Sigmoid colon (tissue), 7 donors: ENCODE results near the gene MET. TPM values are rescaled to one million over a fixed set of nuclear protein-coding genes. Genes with fewer than 3 reads are reported as not detected.

ENCODE experiments used
- DNase-seq: peaks from one replicate; pipeline ENCODE4 v3.0.0-alpha.2; 2019
- H3K27ac ChIP-seq, 4 donors: fragments of 200-600 bp; sonication (generic); one replicate each; pipeline ENCODE4 v1.5.1; 2016 to 2019; ENCODE audit warnings: mild to moderate bottlenecking in 1 of 4
- H3K27me3 ChIP-seq, 3 donors: fragments of 200-600 bp; sonication (generic); one replicate each; pipeline ENCODE4 v1.5.1; 2019; ENCODE audit warnings: mild to moderate bottlenecking in 1 of 3
- H3K36me3 ChIP-seq, 4 donors: fragments of 200-600 bp; sonication (generic); one replicate each; pipeline ENCODE4 v1.5.1; 2016 to 2019
- H3K4me1 ChIP-seq, 4 donors: fragments of 200-600 bp; sonication (generic); one replicate each; pipeline ENCODE4 v1.5.1; 2017 to 2019
- H3K4me3 ChIP-seq, 4 donors: fragments of 200-600 bp; sonication (generic); one replicate each; pipeline ENCODE4 v1.5.1; 2017 to 2019; ENCODE audit warnings: mild to moderate bottlenecking in 2 of 4, moderate library complexity in 1 of 4
- H3K9me3 ChIP-seq, 4 donors: fragments of 200-600 bp in 3 of 4; sonication (generic) in 3 of 4; one replicate each; pipeline versions ENCODE4 v1.5.1 to v1.6.1; 2013 to 2019
- EP300 ChIP-seq, 4 donors: sonication (generic); formaldehyde crosslinking; IDR thresholded peaks; one replicate each; pipeline ENCODE4 v1.6.1; 2017; ENCODE audit warnings: antibody characterized with exemption in 4 of 4
- POLR2A ChIP-seq, 2 donors: fragments of 450-650 bp; IDR thresholded peaks; one replicate each; pipeline ENCODE4 v1.6.1; 2016; ENCODE audit warnings: antibody characterized with exemption in 2 of 2, mild to moderate bottlenecking in 2 of 2, moderate library complexity in 2 of 2
- POLR2AphosphoS5 ChIP-seq, 4 donors: sonication (generic); formaldehyde crosslinking; IDR thresholded peaks; one replicate each; pipeline ENCODE4 v1.6.1; 2017; ENCODE audit warnings: antibody characterized with exemption in 4 of 4
- WGBS, 2 donors: extraction: QIAGEN DNeasy Blood & Tissue Kit; methylation state at CpG; one replicate each; pipeline ENCODE4 v1.1.7; 2013; 5-methylcytosine and 5-hydroxymethylcytosine counted together
- intact Hi-C: fragments of 100-400 bp; cut with DNase I; formaldehyde crosslinking; loops from one replicate; pipeline ENCODE4 v1.15.1; 2023
- polyA plus RNA-seq, 3 donors: library from polyadenylated mRNA; stranded (reverse); fragments of 200-250 nt; gene quantifications; one replicate each; pipeline ENCODE4 v1.2.3, GENCODE V29; 2013
- total RNA-seq, 4 donors: library from RNA; depleted of rRNA; stranded (reverse); fragments of >200 nt; gene quantifications; one replicate each; pipeline ENCODE4 v1.1.0, GENCODE V29; 2016
- TF ChIP-seq, protein P1 (sequence below), 4 experiments: fragments of 450-650 bp in 3 of 4; fragments of 200-600 bp in 1 of 4; IDR thresholded peaks; one replicate each; pipeline ENCODE4 v1.5.1; 2016 to 2019; ENCODE audit warnings: antibody characterized with exemption in 4 of 4, mild to moderate bottlenecking in 3 of 4, moderate library complexity in 2 of 4
- donor health status: healthy with polysubstance abuse.
- donor health status: Bipolar disorder and iron deficiency.
- donor health status: healthy.

Gene MET
- total and polyA plus RNA-seq, 7 donors, result 1.2 to 21.6 (median 15.9) TPM

DNA sequence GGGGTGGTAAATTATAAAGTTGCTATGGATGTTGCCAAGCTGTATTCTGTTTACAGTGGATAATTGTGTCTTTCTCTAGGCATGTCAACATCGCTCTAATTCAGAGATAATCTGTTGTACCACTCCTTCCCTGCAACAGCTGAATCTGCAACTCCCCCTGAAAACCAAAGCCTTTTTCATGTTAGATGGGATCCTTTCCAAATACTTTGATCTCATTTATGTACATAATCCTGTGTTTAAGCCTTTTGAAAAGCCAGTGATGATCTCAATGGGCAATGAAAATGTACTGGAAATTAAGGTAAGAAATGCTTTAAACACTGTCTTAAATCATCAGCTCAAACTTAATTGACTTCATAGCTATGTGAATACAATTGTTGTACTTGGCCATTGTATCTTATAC, 91.0 kb downstream of the MET start:
- H3K9me3 ChIP-seq, result no peaks in the 10 kb centered on the region
- no peak for DNase-seq
- no peaks in the 10 kb centered on the region for H3K27me3 ChIP-seq
- TF ChIP-seq, protein P1, sequence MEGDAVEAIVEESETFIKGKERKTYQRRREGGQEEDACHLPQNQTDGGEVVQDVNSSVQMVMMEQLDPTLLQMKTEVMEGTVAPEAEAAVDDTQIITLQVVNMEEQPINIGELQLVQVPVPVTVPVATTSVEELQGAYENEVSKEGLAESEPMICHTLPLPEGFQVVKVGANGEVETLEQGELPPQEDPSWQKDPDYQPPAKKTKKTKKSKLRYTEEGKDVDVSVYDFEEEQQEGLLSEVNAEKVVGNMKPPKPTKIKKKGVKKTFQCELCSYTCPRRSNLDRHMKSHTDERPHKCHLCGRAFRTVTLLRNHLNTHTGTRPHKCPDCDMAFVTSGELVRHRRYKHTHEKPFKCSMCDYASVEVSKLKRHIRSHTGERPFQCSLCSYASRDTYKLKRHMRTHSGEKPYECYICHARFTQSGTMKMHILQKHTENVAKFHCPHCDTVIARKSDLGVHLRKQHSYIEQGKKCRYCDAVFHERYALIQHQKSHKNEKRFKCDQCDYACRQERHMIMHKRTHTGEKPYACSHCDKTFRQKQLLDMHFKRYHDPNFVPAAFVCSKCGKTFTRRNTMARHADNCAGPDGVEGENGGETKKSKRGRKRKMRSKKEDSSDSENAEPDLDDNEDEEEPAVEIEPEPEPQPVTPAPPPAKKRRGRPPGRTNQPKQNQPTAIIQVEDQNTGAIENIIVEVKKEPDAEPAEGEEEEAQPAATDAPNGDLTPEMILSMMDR (IDR thresholded peaks at IDR 0.05), result no peak
- TF ChIP-seq POLR2AphosphoS5 (IDR thresholded peaks at IDR 0.05) (no peak), POLR2A (IDR thresholded peaks at IDR 0.05) (no peak), EP300 (IDR thresholded peaks at IDR 0.05) (no peak)
- H3K4me1 ChIP-seq, result no peaks in the 10 kb centered on the region
- WGBS, 2 donors, result 93 to 98% methylated on average over 1 of the region's 1 CpG
- H3K27ac ChIP-seq, result no peak overlapping the region
- intact Hi-C loops, result no loop called here
- H3K4me3 ChIP-seq, result no peak overlapping the region
- no peaks in the 10 kb centered on the region for H3K36me3 ChIP-seq

DNA sequence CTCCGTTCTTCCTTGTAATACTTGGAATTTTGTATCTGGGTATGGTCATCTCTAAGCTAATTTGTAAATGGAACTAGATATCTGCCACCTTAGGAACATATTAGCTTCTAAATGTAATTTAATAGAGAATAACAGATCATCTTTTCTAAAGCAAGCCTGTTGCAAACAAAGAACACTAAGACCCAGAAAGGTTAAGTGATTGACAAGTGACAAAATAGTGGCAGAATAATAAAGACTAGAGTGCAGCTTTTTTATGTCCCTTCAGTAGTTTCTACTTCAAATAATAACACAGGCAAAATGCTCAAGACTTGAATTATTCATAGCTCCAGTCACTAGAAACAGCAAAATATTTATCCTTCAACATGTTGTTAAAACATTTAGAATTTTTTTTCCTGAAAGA, 91.7 kb downstream of the MET start:
- DNase-seq, result no peak
- Histone ChIP-seq H3K36me3 (no peaks in the 10 kb centered on the region), H3K27ac (no peak overlapping the region), H3K27me3 (no peaks in the 10 kb centered on the region), H3K9me3 (no peaks in the 10 kb centered on the region), H3K4me3 (no peak overlapping the region), H3K4me1 (no peaks in the 10 kb centered on the region)
- TF ChIP-seq POLR2A (IDR thresholded peaks at IDR 0.05) (no peak), EP300 (IDR thresholded peaks at IDR 0.05) (no peak), POLR2AphosphoS5 (IDR thresholded peaks at IDR 0.05) (no peak)
- TF ChIP-seq, protein P1 (IDR thresholded peaks at IDR 0.05), result no peak
- intact Hi-C loops, result no loop called here
- WGBS, 2 donors, result 93% methylated on average over 1 of the region's 1 CpG

DNA sequence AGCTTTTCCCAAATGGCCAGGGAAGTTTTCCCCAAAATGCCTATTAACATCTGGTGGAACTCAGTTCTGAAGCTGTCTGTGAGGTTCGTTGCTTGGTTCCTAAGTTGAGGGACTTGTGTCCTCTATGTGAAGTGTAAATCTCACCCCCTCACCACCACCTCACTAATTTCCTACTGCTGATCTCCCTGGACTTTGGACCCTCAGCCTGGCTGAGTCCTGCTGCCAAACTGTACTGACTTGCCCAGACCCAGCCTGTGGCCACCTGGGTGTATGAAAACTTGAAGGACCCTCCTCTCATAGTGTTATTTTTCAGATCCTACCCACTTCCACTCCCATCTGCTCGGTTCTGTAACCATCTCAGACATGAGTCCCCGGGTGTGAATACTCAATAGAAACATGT, 94.9 kb downstream of the MET start:
- DNase-seq, result no peak
- Histone ChIP-seq H3K36me3 (no peaks in the 10 kb centered on the region), H3K4me1 (peaks cover 0 to 28% (median 15%) of the 10 kb centered on the region in 4 donors), H3K4me3 (no peak overlapping the region), H3K9me3 (no peaks in the 10 kb centered on the region), H3K27ac (no peak overlapping the region), H3K27me3 (no peaks in the 10 kb centered on the region)
- TF ChIP-seq POLR2A (IDR thresholded peaks at IDR 0.05), result no peak
- TF ChIP-seq, protein P1 (IDR thresholded peaks at IDR 0.05), result no peak
- no peak for TF ChIP-seq POLR2AphosphoS5 (IDR thresholded peaks at IDR 0.05)
- TF ChIP-seq EP300 (IDR thresholded peaks at IDR 0.05), result no peak
- intact Hi-C loops, result no loop called here
- WGBS, 2 donors, result 70 to 87% methylated on average over 3 of the region's 3 CpGs

DNA sequence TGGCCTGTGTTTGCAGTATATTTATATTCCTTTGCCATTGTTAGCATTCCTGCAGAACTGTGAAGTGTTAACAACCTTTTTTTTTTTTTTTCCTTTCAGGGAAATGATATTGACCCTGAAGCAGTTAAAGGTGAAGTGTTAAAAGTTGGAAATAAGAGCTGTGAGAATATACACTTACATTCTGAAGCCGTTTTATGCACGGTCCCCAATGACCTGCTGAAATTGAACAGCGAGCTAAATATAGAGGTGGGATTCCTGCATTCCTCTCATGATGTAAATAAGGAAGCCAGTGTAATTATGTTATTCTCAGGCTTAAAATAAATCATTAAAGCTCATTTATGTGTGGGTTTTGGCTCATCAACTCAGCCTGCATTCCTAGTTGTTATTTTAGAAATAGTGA, 97.5 kb downstream of the MET start:
- no peak for DNase-seq
- Histone ChIP-seq H3K36me3 (no peaks in the 10 kb centered on the region), H3K4me3 (no peak overlapping the region), H3K9me3 (no peaks in the 10 kb centered on the region), H3K4me1 (peaks cover 0 to 32% (median 17%) of the 10 kb centered on the region in 4 donors), H3K27ac (peak overlapping the region in 2 of 4 donors; percentile 59 to 68), H3K27me3 (no peaks in the 10 kb centered on the region)
- intact Hi-C loops, result no loop called here
- no peak for TF ChIP-seq POLR2A (IDR thresholded peaks at IDR 0.05)
- TF ChIP-seq, protein P1 (IDR thresholded peaks at IDR 0.05), result no peak
- TF ChIP-seq EP300 (IDR thresholded peaks at IDR 0.05), result no peak
- TF ChIP-seq POLR2AphosphoS5 (IDR thresholded peaks at IDR 0.05), result no peak
- 70 to 83% methylated on average over 3 of the region's 3 CpGs for WGBS, 2 donors

DNA sequence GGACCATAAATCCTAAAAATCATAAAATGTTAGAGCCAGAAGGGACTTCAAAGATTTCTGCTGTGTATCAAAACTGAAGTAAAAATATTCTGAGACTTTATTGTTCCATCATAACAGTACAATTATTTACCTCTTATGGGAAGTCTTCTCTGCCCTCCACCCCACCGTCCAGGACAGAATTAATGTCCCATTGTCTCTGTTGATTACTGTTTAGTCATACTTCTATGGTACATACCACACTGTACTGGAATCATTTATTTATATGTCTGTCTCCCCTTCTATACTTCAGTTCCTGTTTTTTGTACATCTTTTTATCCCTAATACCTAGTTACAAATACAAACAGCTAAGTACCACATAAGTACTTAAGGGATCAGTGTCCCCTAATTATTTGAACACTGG, 98.9 kb downstream of the MET start:
- intact Hi-C loops, result no loop called here
- no peak overlapping the region for H3K4me3 ChIP-seq
- H3K27me3 ChIP-seq, result no peaks in the 10 kb centered on the region
- 18 to 53% methylated on average over 1 of the region's 1 CpG for WGBS, 2 donors
- TF ChIP-seq POLR2A (IDR thresholded peaks at IDR 0.05) (no peak), POLR2AphosphoS5 (IDR thresholded peaks at IDR 0.05) (no peak), EP300 (IDR thresholded peaks at IDR 0.05) (no peak)
- TF ChIP-seq, protein P1 (IDR thresholded peaks at IDR 0.05), result no peak
- peak overlapping the region in 3 of 4 donors; percentile 8 to 68 (median 59) for H3K27ac ChIP-seq
- no peaks in the 10 kb centered on the region for H3K36me3 ChIP-seq
- no peak for DNase-seq
- H3K9me3 ChIP-seq, result no peaks in the 10 kb centered on the region
- H3K4me1 ChIP-seq, result peaks cover 0 to 39% (median 24%) of the 10 kb centered on the region in 4 donors
